Mucosa of descending colon (tissue), 3 donors: ENCODE data around the gene ZNF575. TPM values are rescaled to one million over a fixed set of nuclear protein-coding genes. Genes with fewer than 3 reads are reported as not detected.

Experiments used
- ATAC-seq: fragments of 200-7000 bp; cut with Tn5 transposase; one replicate; pipeline ENCODE4 v1.9.1; 2020; ENCODE audit warnings: mild to moderate bottlenecking, moderate library complexity
- DNase-seq, 3 donors: peaks; one replicate each; pipeline ENCODE4 v3.0.0-alpha.2; 2020
- H3K36me3 ChIP-seq: fragments of 200-600 bp; one replicate; pipeline ENCODE4 v1.8.0; 2021; ENCODE audit warnings: low read depth, mild to moderate bottlenecking
- H3K4me1 ChIP-seq: fragments of 200-600 bp; one replicate; pipeline ENCODE4 v1.8.0; 2021; ENCODE audit warnings: low read depth, mild to moderate bottlenecking
- H3K4me3 ChIP-seq: fragments of 200-600 bp; one replicate; pipeline ENCODE4 v1.8.0; 2021; ENCODE audit warnings: mild to moderate bottlenecking
- H3K9me3 ChIP-seq: fragments of 200-600 bp; one replicate; pipeline ENCODE4 v1.8.0; 2021; ENCODE audit warnings: mild to moderate bottlenecking
- intact Hi-C, 2 donors: fragments of 100-400 bp; cut with DNase I in 1 of 2; cut with micrococcal nuclease in 1 of 2; formaldehyde crosslinking; loops; one replicate each; pipeline versions ENCODE4 v1.11.0 to v1.11.1; 2022; cut with DNase I, micrococcal nuclease
- total RNA-seq, 3 donors: library from RNA; stranded (reverse); fragmentation: NEBNext Ultra II Directional in 2 of 3; extraction: Animal tissue kit (Norgen Biotek cat#: 25700) in 2 of 3; gene quantifications; one replicate each; pipeline versions ENCODE4 v1.2.1 to v1.2.4, GENCODE V29; 2021 to 2023
- TF ChIP-seq, protein P1 (sequence below): fragments of 200-600 bp; IDR thresholded peaks from one replicate; pipeline ENCODE4 v1.8.0; 2022; ENCODE audit warnings: antibody characterized with exemption, mild to moderate bottlenecking
- donor health status: DM: no; HTN: no; CAD: no; lungs with moderate emphysema.
- donor health status: DM: no; HTN: no; CAD: no.
- donor health status: DM: no; HTN: yes; CAD: no.

ZNF575 gene
- total RNA-seq, 3 donors from 2014 or later: 9.1 to 18.2 (median 9.6) TPM

DNA sequence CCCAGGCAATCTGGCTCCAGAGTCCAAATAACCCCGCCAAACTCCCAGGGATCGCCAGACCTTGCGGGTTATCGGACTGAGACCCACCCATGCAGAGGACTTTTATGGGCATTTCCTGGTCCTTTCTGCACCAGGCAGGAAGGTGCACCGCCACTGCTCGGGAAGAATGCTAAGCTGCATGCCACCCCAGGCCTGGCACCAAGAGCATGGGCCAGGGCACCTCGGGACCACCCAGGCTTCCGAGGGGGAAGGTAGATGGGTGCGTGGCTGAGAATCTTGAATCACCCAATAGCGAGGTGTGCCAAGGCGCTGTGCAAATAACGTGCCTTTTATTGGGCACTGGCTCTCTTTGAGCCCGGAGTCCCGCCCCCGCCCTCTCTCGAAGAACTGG, 422 bp upstream of the ZNF575 start:
- intact Hi-C loops: loop anchor here in 1 of 2 donors (10.0 kb wide), 1 partner anchor 122 kb away; no protein-coding TSS in a partner anchor

DNA sequence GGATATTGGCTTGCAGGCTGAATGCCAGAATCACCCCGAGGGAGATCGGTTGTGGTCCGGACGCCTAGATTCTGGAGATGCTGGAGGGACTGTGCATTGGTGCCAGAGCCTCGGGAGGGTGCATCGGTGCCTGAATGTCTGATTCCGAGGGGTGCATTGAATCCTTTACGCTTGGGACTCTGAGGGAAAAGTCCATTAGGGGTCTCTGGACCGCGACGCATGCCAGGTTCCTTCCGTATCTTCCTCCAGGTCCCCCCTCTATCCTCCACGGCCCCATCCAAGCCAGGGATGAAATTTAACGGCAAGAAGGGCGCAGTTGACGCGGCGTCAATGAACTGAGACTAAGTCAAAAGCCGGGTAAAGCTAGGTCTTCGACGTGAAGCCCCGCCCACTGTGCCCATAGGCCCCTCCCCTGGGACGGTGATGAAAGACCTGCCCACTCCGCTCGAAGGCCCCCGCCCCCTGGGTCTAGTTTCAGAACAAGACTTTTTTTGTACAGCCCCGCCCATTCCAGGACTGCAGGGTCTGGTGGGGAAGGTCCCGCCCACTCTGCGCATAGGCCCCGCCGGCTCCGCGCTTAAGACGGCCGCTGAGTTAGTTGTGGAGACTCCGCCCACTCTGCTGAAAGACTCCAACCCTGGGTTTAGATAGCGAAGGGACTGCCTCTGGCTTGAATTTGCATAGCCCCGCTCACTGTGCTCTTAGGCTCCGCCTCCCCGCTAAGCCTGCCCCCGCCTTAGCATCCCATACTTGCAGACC, 737 bp downstream of the ZNF575 start:
- Histone ChIP-seq H3K9me3 (no peaks in the 10 kb centered on the region), H3K36me3 (no peaks in the 10 kb centered on the region), H3K4me1 (peaks cover 31% of the 10 kb centered on the region), H3K4me3 (peak overlapping the region; percentile 21)
- intact Hi-C loops: loop anchor here (2.0 to 10.0 kb wide), 2 partner anchors 61 to 121 kb away; no protein-coding TSS in a partner anchor
- TF ChIP-seq, protein P1, sequence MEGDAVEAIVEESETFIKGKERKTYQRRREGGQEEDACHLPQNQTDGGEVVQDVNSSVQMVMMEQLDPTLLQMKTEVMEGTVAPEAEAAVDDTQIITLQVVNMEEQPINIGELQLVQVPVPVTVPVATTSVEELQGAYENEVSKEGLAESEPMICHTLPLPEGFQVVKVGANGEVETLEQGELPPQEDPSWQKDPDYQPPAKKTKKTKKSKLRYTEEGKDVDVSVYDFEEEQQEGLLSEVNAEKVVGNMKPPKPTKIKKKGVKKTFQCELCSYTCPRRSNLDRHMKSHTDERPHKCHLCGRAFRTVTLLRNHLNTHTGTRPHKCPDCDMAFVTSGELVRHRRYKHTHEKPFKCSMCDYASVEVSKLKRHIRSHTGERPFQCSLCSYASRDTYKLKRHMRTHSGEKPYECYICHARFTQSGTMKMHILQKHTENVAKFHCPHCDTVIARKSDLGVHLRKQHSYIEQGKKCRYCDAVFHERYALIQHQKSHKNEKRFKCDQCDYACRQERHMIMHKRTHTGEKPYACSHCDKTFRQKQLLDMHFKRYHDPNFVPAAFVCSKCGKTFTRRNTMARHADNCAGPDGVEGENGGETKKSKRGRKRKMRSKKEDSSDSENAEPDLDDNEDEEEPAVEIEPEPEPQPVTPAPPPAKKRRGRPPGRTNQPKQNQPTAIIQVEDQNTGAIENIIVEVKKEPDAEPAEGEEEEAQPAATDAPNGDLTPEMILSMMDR: no peak
- DNase-seq: peak; percentile 98 to 100 (median 99)
- ATAC-seq: peak; percentile 83

More for the DNA sequence above, 422 bp upstream of the ZNF575 start:
- Histone ChIP-seq H3K9me3 (no peaks in the 10 kb centered on the region), H3K4me1 (peaks cover 31% of the 10 kb centered on the region), H3K36me3 (no peaks in the 10 kb centered on the region), H3K4me3 (no peak overlapping the region)
- ATAC-seq: peak; percentile 51
- DNase-seq: peak; percentile 81 to 83 (median 83)
- TF ChIP-seq, protein P1: no peak

DNA sequence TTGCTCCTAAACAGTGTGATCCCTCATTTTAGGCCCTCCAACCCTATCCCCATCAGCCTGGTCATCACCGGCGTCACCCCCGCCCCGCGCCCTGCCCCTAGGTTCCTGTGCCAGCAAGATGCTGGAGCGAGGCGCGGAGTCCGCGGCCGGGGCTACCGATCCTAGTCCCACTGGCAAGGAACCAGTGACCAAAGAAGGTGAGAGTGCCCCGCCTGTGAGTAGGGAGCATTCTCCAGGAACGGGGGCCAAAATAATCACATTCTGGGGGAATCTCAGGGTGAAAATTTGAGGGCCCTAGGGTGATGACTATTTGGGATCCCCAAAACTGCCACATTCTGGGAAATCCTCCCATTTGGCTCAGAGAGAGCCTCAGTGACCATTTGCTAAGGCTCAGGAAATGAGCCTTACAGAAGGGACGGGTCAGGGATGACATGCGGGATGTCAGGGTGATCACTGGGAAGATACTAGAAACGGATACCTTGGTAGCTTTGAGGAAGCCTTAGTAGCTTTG, 1.4 kb downstream of the ZNF575 start:
- Histone ChIP-seq H3K36me3 (no peaks in the 10 kb centered on the region), H3K4me1 (peaks cover 29% of the 10 kb centered on the region)

DNA sequence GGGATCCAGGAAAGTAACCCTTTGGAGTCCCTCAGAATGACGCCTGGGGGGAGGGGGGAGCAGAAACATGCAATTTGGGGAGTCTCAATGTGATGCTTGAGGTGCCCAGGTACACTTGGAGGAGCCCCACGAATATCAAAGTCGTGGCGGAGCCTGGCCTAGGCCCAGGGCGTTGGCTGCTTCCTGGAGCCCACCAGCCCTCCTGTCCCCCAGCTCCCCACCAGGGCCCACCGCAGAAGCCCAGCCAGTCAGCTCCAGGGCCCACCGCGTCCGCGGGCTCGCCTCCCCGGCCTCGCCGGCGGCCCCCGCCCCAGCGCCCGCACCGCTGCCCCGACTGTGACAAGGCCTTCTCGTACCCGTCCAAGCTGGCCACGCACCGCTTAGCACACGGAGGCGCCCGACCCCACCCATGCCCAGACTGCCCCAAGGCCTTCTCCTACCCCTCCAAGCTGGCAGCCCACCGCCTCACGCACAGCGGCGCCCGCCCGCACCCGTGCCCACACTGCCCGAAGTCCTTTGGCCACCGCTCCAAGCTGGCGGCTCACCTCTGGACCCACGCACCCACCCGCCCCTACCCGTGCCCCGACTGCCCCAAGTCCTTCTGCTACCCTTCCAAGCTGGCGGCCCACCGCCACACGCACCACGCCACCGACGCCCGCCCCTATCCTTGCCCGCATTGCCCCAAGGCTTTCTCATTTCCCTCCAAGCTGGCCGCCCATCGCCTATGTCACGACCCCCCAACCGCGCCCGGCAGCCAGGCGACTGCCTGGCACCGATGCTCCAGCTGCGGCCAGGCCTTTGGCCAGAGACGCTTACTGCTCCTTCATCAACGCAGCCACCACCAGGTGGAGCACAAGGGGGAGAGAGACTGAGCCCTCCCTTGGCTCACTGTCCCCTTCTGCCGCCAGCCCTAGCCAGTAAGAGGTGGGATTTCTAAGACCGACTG, 2.1 kb downstream of the ZNF575 start:
- intact Hi-C loops: loop anchor here (2.0 to 10.0 kb wide), 2 partner anchors 60 to 120 kb away; no protein-coding TSS in a partner anchor

More for the DNA sequence above, 1.4 kb downstream of the ZNF575 start:
- no peak for ATAC-seq
- Histone ChIP-seq H3K4me3 (peak overlapping the region; percentile 21), H3K9me3 (peaks cover 5% of the 10 kb centered on the region)
- no peak for DNase-seq
- TF ChIP-seq, protein P1: no peak
- intact Hi-C loops: loop anchor here (2.0 to 10.0 kb wide), 2 partner anchors 60 to 120 kb away; no protein-coding TSS in a partner anchor

DNA sequence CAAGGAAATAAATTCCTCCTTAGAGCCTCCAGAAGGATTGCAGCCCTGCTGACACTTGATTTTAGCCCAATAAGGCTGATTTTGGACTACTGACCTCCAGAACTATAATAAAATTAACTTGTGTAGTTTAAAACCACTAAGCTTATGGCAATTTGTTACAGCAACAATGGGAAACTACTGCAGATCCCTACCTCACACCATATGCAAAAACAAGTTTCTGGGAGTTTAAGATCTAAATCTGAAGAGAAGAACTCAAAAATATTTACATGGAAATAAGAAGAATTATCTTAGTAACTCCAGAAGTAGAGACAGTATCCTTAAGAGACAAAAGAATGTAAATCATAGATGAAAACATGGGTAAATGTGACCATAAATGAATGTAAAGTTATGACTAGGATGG, 5.9 kb downstream of the ZNF575 start:
- no peaks in the 10 kb centered on the region for H3K4me1 ChIP-seq
- no peak for ATAC-seq
- no peak for DNase-seq
- TF ChIP-seq, protein P1: no peak
- intact Hi-C loops: loop anchor here in 1 of 2 donors (10.0 kb wide), 1 partner anchor 116 kb away; no protein-coding TSS in a partner anchor
- H3K36me3 ChIP-seq: no peaks in the 10 kb centered on the region
- no peak overlapping the region for H3K4me3 ChIP-seq
- H3K9me3 ChIP-seq: peaks cover 6% of the 10 kb centered on the region

More for the DNA sequence above, 2.1 kb downstream of the ZNF575 start:
- DNase-seq (peak; percentile 68 to 77 (median 70)), ATAC-seq (no peak)
- no peaks in the 10 kb centered on the region for H3K36me3 ChIP-seq
- no peak overlapping the region for H3K4me3 ChIP-seq
- TF ChIP-seq, protein P1: peak; percentile 19
- peaks cover 6% of the 10 kb centered on the region for H3K9me3 ChIP-seq
- peaks cover 22% of the 10 kb centered on the region for H3K4me1 ChIP-seq
